HUDEP-2 (cell line): ENCODE results near the gene BTF3.

ENCODE experiments used
- DNase-seq, 76 experiments: peaks; one replicate each; lab custom pipeline; 2025; ENCODE audit not compliant: unreplicated experiment in 76 of 76; lab: John Stamatoyannopoulos, UW

The BTF3 gene

DNA sequence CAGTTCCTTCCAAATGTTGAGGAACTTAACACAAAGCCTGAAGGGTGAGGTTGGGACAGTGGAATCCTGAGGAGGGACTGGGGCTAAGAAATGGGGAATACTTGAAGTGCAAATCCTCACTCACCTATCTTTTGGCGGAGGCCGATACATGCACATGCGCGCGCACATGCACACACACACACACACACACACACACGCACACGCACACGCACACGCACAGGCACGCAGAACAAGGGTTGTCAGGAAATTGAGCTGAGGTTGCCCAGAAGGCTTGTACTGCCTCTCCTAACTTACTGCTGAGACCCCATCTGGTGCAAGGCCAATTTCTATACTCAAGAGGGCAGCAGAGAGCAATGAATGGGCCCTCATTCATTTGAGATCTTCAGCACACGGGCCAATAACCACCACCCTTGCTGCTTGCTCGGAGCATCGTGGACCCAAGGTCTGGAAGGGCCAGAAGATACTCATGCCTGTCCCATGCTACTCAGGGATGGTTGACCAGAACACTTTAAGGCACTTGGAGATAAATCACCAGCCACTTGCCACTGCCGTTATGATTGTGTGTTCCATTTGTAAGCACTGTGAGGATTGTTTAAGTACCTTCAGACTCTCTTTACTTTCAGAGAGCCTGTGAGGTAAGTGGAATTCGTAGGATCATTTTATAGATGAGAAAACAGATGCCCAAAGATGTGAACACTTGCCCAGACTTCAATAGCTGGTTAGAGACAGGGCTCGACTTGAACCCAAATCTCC, 21.5 kb downstream of the BTF3 start:
- DNase-seq = peak in 65 of 76 experiments; percentile 1 to 83 (median 37)

DNA sequence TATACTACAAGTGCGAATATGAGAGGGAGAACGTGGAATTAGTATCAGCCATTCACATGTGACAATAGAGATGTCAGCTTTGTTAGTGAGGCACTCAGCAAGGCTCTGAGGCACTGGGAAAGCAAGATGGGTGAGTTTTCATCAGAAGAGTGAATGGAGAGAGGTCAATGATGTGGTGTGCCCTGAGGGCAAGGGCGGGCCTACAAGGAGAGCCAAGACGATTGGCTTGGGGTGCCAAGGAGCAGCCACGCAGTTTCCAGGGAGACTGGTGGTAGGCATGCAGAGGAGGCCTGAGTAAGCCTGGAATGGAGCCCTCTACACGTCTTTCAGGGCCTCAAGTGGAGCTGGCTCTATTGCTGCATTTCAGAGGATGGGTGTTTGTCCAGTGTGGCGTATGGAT, 24.7 kb downstream of the BTF3 start:
- no peak for DNase-seq

DNA sequence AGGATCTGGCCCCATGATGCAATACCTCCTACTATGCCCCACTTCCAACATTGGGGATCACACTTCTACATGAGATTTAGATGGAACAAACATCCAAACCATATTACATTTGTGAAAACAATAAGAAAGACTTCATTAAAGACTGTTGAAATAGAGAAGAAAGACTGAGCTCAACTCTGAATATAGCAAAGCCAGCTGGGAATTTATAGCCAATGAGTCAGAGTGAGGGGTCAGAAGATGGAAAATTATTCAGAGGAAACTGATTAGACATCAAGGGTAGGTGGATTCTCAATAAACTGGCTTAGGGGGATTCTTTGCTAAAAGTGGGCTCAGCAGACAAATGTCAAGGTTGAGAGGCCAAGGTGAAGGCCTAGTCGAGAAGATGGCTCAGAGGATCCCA, 25.6 kb downstream of the BTF3 start:
- no peak for DNase-seq

DNA sequence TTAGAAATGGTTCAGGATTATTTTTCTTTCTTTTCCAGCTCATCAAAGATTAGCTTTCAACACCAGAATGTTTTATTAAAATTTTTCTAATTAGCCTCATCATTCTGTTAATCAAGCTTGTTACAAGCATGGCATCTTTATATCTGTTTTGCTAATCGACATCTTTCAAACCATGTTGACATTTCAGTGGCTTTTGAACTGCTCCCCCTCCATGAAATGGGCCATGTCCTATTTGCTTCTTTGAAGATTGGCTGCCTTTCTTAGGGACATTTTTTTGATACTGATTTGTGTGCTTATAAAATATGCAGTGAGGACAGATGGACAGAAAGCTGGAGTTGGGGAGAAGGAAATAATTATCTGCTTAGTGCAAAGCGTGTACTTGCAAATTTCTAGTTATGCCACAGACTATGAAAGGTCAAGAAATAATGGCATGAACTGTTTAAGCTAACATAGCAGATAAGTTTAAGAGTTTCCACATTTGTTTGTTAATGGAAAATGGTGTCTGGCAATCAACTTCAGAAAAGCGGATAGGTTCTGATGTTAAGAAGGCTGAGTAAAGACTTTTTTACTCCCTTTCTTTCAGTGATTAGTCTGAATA, 27.5 kb downstream of the BTF3 start:
- no peak for DNase-seq

DNA sequence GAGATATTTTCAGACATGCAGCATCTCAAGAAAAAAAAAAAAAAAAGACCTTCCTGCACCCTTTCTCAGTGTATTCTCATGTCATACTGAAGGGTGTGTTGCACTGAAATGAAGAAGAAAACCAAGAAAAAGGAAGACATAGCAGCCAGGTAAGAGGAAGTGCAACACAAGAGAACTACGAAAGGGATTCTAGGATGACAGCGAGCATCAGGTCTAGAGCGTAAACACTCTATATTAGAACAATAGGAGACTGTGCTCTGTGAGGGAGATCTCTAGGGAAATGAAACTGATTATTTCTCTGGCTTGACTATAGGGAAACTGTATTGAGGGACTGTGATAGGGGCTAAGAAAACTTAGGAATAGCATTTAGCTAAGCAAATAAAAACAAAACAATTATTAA, 30.0 kb downstream of the BTF3 start:
- no peak for DNase-seq

DNA sequence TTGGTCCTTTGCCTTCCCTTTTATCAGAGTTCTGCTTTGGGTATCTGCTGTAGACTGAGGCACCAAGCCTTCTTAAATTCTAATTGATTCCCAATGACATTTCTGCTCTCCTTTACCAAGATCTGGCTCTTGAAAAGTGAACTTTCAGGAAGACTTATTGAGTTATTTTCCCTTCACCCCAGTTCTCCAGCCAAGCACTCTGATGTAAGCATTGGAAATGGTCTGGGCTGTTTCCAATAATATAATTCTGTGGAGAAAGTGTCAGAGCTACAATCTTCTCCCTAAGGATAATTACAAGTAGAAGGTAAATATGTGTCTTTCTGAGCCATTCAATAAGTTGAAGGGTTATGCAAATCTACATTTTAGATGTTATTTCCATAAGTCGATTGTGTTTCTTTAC, 30.8 kb downstream of the BTF3 start:
- DNase-seq = no peak

DNA sequence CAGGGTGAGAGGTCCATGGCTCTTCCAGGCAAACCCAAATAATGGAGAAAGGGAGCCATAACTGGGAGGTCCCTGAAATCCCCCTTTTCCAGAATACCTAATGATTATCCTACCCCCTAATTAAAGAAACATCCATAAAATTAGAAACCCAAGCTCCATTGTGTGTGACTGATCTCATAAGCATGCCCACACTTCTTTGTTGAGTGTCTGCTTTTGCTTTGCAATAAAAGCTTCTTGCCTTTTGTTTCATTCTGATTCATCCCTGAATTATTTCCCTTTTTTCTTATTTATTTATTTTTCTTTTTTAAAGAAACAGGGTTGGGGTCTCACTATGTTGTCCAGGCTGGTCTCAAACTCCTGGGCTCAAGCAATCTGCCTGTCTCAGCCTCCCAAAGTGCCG, 33.1 kb downstream of the BTF3 start:
- DNase-seq = no peak

DNA sequence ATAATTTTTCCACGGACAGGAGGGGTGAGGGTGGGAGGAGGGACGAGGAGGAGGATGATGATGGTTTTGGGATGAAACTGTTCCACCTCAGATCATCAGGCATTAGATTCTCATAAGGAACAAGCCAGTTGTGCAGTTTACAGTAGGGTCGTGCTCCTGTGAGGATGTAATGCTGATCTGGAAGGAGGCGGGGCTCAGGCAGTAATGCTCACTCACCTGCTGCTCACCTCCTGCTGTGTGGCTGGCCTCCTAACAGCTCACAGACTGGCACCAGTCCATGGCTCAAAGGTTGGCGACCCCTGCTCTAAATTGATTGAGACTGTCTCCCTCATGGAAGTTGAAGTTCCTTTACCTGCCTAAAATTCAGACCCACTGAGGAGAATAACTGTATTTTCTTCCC, 34.0 kb downstream of the BTF3 start:
- no peak for DNase-seq

DNA sequence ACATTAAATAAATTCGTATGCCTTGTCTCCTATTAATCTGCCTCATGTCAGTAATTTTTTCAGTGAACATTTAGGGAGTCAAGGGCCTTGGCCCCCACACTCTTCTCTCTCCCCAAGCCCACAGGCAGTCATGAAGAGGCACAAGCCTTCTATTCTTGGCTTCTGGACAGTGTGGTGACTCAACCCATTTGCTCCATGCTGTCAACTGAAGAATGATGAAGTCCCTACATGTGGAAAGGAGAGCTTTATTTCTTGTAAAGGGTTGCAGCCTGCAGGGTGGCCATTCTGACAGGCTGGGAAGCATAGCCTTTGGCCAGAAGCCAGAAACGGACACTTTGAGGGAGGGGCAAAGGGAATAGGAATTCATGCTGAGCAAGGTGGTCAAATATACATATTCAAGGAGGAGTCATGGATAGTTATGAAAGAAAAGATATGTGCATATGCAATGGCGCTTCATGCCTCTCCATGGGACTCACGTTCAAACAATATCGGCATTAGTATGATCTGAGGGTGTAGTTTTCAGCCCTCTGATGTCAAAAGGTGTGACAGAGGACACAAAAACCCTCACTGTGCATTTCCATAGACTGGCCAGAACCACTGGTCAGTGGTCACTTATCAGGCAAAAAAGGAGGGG, 35.9 kb downstream of the BTF3 start:
- peak in 1 of 76 experiments; percentile 1 for DNase-seq

DNA sequence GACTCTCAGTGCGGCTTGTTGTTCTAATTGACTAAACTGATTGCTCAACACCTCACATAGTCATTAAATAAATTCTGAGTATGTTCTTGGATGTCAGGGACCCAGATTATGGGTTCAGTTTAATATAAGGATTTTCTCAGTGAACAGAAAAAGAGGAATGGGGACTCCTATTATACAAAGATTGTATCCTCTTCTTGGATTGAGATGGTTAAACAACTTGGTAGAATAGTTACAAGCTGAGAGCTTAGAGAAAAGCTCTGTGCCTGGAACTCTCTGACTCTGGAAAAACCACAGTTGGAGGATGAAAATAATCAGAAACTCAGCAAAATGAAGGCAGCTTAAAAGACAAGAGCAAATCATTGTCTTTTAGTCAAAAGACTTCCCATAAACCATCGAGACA, 36.7 kb downstream of the BTF3 start:
- DNase-seq = no peak

DNA sequence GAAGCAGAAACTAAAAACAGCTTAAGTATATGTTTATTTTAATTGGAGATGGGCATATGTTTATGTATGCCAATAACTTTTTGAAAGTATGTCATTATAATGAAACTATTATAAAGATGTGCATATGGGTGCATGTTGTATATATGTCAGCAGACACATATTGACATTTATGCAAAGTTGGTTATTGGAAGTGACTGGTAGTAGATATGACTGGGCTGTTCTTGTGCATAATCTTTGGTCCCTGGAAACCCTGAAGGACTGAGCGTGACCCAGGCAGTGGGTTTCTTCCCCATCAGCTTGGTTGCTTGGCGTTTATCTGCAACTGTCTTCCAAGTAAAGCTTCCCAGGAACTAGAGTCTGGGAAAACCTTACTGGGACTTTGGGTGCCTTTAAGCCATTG, 41.5 kb downstream of the BTF3 start:
- no peak for DNase-seq

DNA sequence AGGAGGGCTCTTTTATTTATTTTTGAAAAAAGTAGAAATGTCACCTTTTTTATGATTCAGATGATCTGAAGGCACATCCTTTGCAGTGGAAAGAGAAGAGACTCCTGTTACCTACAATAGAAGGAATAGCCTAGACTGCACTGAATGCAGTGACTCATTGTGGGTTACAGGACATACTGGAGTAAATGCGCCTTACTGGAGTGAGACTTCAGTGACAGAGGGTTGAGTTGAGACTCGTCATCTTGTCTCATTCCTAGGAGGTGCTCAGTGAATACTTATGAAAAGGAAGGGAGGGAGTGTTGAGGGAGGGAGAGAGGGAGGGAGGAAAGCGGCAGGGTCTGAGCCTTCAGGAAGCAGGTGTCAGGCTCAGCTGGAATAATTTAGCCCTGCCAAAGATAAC, 42.0 kb downstream of the BTF3 start:
- DNase-seq = no peak

DNA sequence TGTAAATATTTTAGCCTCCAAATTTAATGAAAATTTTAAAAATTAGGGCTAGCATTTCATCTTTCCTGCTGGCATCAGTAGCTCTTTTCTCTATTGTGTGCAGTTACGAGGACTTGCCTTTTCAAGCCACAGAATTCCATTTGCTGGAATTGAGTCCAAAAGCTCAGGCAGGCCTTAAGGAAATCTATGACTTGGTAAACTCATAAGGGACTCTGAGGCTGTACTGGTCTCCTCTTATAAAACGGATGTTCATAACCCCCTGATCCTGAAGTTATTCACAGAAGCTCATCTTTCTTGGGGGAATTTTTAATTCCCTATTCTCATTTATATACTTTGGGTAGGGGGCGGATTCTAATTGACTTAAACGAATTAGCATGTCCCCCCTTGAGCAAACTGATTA, 43.8 kb downstream of the BTF3 start:
- DNase-seq = no peak

DNA sequence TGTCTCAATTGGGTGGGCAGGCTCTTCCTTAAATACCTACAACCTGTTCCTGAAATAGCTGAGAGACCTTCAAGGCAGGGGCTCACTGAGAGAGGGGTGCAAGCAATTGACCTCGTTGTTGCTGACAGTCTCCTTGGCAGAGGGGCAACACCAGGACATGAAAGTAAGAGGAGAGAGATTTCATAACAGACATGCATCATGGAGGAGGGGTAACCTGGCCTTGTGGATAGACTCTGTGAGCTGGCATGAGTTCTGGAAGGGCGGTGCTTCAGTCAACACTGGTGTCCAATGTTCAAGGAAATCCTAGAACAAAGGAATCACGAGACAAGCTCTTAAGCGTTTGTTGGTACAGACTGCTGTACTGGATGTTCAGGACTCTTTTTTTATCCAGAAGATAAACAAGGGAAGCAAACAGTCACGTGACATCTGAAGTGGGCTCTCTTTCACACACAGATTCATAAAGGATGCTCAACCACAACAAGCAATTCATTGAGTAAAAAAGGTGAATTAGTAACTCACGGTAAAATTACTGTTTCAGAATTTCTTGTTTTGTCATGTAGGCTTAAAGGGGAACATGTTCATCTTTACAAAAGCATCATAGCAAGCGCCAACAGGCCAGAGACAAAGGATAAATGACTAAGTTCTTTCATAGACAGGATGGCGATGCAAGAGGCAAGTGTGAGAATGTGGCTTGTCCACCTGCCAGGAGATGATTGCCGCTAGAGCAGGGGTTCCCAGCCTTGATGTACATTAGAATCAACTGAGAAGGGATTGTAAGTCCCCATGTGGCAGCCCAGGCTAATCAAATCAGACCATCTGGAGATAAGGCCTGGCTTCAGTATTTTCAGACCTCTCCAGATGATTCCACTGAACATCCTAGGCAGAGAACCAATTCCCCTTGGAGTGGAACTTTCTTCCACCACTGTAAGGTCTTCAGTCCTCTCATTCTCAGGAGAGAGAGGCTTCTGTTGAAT, 46.5 kb downstream of the BTF3 start:
- no peak for DNase-seq

DNA sequence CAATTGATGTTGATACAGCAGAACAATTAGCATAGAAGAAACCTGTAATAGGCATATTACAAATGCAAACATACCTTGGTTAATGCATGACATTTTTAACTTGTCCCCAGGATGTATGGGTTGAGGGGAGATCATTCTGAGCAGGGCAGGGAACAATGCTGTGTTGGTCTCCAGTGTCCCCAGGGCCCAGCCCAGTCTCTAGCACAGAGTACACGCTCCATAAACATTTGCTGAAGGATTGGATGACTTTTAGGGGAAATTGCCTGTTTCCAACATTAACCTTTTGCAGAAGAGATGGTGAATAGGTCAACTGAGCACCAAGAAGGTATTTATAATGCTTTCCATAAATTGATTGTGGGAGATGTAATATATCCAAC, 47.1 kb downstream of the BTF3 start:
- DNase-seq = no peak

DNA sequence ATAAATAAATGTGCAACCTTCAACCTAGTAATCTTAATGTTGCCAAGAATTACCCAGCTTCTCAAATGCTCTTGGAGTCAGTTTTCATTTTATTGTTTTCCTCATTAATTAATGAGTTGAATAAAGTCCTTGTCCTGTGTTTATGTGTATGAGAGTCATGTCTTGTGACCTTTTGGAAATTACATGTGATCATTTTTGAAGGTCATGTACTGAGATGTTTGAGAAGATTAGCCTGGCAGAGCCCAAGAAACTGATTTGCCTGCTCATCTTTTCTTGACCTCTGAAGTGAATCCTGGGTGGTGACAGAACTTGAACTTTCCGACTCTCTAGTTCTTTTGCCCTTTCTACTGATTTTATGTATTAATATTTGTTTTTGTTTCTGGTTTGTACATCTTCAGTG, 51.8 kb downstream of the BTF3 start:
- no peak for DNase-seq

DNA sequence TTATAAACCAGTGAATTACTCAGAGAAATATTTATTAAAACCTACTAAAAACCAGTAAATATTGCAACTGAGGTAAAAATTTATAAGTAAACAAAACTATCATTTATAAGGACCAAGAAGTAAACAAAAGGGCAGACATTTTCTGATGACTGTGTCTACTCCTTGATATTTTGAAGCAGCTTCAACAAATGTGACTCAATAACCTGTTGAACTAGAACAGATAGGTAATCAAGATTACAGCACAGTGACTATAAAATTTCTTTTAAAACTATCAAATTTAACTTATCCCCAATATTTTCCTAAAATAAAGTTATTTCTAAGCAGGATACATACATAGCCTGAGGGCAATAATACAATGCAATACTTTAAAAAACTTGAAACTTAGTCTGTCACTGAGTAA, 54.4 kb downstream of the BTF3 start:
- DNase-seq = no peak
